Right lung (tissue), 5 donors: Measurements from ENCODE around the gene AGPAT3. TPM values are rescaled to one million over a fixed set of nuclear protein-coding genes. Genes with fewer than 3 reads are reported as not detected.

Experiments used
- DNase-seq, 2 donors: peaks; one replicate each; pipeline ENCODE4 v3.0.0-alpha.2; 2013
- polyA plus RNA-seq, 5 donors: library from polyadenylated mRNA; unstranded; fragments of 120-200 nt; gene quantifications; one replicate each; pipeline versions ENCODE4 v1.2.1 to v1.2.3, GENCODE V29; 2013; ENCODE audit warnings: inconsistent platforms in 1 of 5, low replicate concordance in 1 of 5; ENCODE audit not compliant: insufficient read length in 5 of 5, insufficient read depth in 1 of 5

Gene AGPAT3
- polyA plus RNA-seq, 5 donors = 29.8 to 42.7 (median 36.9) TPM

GRCh38 chr21:44018813-44019567 lies 154.0 kb downstream of the AGPAT3 start:
- DNase-seq = no peak

- DNase-seq = no peak
These were observed 154.5 kb downstream of the AGPAT3 start for GRCh38 chr21:44019568-44019958.

GRCh38 chr21:44020551-44020950 lies 155.5 kb downstream of the AGPAT3 start:
- DNase-seq = no peak

GRCh38 chr21:44021064-44021463 lies 156.0 kb downstream of the AGPAT3 start:
- no peak for DNase-seq

- no peak for DNase-seq
These were observed 159.2 kb downstream of the AGPAT3 start for GRCh38 chr21:44024257-44024656.

- DNase-seq = peak; percentile 6 to 8
These were observed 159.9 kb downstream of the AGPAT3 start for GRCh38 chr21:44024887-44025353.

- DNase-seq = no peak
These were observed 162.7 kb downstream of the AGPAT3 start for GRCh38 chr21:44027607-44028286.

- DNase-seq = no peak
These were observed 163.2 kb downstream of the AGPAT3 start for GRCh38 chr21:44028287-44028659.

GRCh38 chr21:44029460-44030087 lies 164.6 kb downstream of the AGPAT3 start:
- DNase-seq = no peak

- DNase-seq = no peak
These were observed 170.2 kb downstream of the AGPAT3 start for GRCh38 chr21:44035244-44035643.

Other genes starting within 250 kb of the AGPAT3 start
- gene HSF2BP, start 205.7 kb upstream of the AGPAT3 start, polyA plus RNA-seq = 1 to 10 TPM; 1.1 to 1.5 (median 1.2) TPM
- gene RRP1B, start 205.7 kb upstream of the AGPAT3 start, polyA plus RNA-seq = 10 to 100 TPM; 25.2 to 30.1 (median 27.1) TPM
- 10 to 100 TPM; 37.0 to 54.2 (median 39.6) TPM for gene PDXK, start 146.1 kb upstream of the AGPAT3 start, polyA plus RNA-seq
- 10 to 100 TPM; 32.3 to 47.1 (median 41.5) TPM for gene CSTB, start 88.9 kb upstream of the AGPAT3 start, polyA plus RNA-seq
- gene RRP1, start 75.6 kb upstream of the AGPAT3 start, polyA plus RNA-seq = 10 to 100 TPM; 21.6 to 29.6 (median 25.7) TPM
- 10 to 100 TPM; 22.9 to 28.2 (median 26.6) TPM for gene TRAPPC10, start 147.1 kb downstream of the AGPAT3 start, polyA plus RNA-seq
- gene PWP2, start 242.2 kb downstream of the AGPAT3 start, polyA plus RNA-seq = 10 to 100 TPM in 1 of 5 donors, 1 to 10 TPM in 4; 2.3 to 11.2 (median 4.2) TPM